CD4-positive, CD25-positive, alpha-beta regulatory T cell (primary cell): ENCODE measurements around the gene PRSS57. TPM values are rescaled to one million over a fixed set of nuclear protein-coding genes. Genes with fewer than 3 reads are reported as not detected.
A peak's percentile ranks its signal among the peaks of the same experiment; 100 is the strongest.
"Not testable (repeated sequence)": the region's sequence is repeated elsewhere in the genome, so short reads cannot be mapped to it uniquely, and the experiment has no call there.

Source experiments
- ATAC-seq, 2 donors: fragments of 150-1000 bp; cut with Tn5 transposase; one replicate each; pipeline ENCODE4 v1.10.0; 2021; ENCODE audit warnings: low read depth in 2 of 2, moderate number of reproducible peaks in 2 of 2, moderate library complexity in 1 of 2
- DNase-seq, 3 donors: peaks; one replicate each; pipeline versions ENCODE4 v3.0.0 to v3.0.0-alpha.2; 2012 to 2022; ENCODE audit warnings: mixed read lengths in 1 of 3
- H3K27ac ChIP-seq: one replicate; pipeline ENCODE4 v1.7.0; 2013; ENCODE audit warnings: mild to moderate bottlenecking, low read length; ENCODE audit not compliant: insufficient read depth, poor library complexity, severe bottlenecking
- H3K27me3 ChIP-seq: one replicate; pipeline ENCODE4 v1.7.0; 2013; ENCODE audit warnings: low read length; ENCODE audit not compliant: control insufficient read depth, insufficient read depth
- H3K36me3 ChIP-seq: one replicate; pipeline ENCODE4 v1.7.0; 2013; ENCODE audit warnings: mild to moderate bottlenecking, low read length, moderate library complexity; ENCODE audit not compliant: control insufficient read depth, insufficient read depth
- H3K4me1 ChIP-seq: 2 replicates; pipeline ENCODE4 v1.7.0; 2013; ENCODE audit warnings: mild to moderate bottlenecking, low read length; ENCODE audit not compliant: insufficient read depth, control insufficient read depth, poor library complexity, severe bottlenecking
- H3K4me3 ChIP-seq: one replicate; pipeline ENCODE4 v1.7.0; 2013; ENCODE audit warnings: low read depth, mild to moderate bottlenecking, low read length, moderate library complexity
- H3K9me3 ChIP-seq, 2 experiments: 1 replicate in 1 of 2; 2 replicates in 1 of 2; pipeline ENCODE4 v1.7.0; 2013; ENCODE audit warnings: low read length in 2 of 2, mild to moderate bottlenecking in 1 of 2, moderate library complexity in 1 of 2; ENCODE audit not compliant: control insufficient read depth in 2 of 2
- H3K27ac Mint-ChIP-seq, 3 donors: one replicate each; pipeline ENCODE4 v1.8.0; 2020 to 2022; ENCODE audit warnings: mild to moderate bottlenecking in 3 of 3, mixed read lengths in 3 of 3, moderate library complexity in 2 of 3
- H3K27me3 Mint-ChIP-seq: one replicate; pipeline ENCODE4 v1.8.0; 2022; ENCODE audit warnings: mild to moderate bottlenecking, mixed read lengths
- H3K36me3 Mint-ChIP-seq: one replicate; pipeline ENCODE4 v1.8.0; 2020; ENCODE audit warnings: mixed read lengths
- H3K4me1 Mint-ChIP-seq, 4 donors: one replicate each; pipeline ENCODE4 v1.8.0; 2020 to 2022; ENCODE audit warnings: mixed read lengths in 4 of 4, mild to moderate bottlenecking in 1 of 4
- H3K4me3 Mint-ChIP-seq, 4 donors: one replicate each; pipeline ENCODE4 v1.8.0; 2020 to 2022; ENCODE audit warnings: mild to moderate bottlenecking in 4 of 4, mixed read lengths in 4 of 4, moderate library complexity in 3 of 4
- H3K9me3 Mint-ChIP-seq, 7 donors: one replicate each; pipeline ENCODE4 v1.8.0; 2020 to 2022; ENCODE audit warnings: mixed read lengths in 7 of 7, mild to moderate bottlenecking in 3 of 7, moderate library complexity in 2 of 7
- polyA plus RNA-seq, 4 donors: library from polyadenylated mRNA; unstranded; fragments of 300-500 nt; fragmentation: Illumina TruSeq; gene quantifications; one replicate each; pipeline ENCODE4 v1.2.3, GENCODE V29; 2021
- total RNA-seq: library from RNA; stranded (reverse); gene quantifications from one replicate; pipeline ENCODE4 v1.2.3, GENCODE V29; 2022

PRSS57 gene
- total and polyA plus RNA-seq, 5 donors from 2014 or later, result 3.3 TPM; not detected in 4

GRCh38 chr19:737591-738093, 42.4 kb upstream of the PRSS57 start:
- Mint-ChIP-seq H3K4me3 (peak overlapping the region in 1 of 4 donors; percentile 88), H3K36me3 (no peaks in the 10 kb centered on the region), H3K9me3 (peaks cover 0 to 1% (median 0%) of the 10 kb centered on the region in 7 donors), H3K27ac (no peak overlapping the region), H3K4me1 (peaks cover 0 to 12% (median 6%) of the 10 kb centered on the region in 4 donors), H3K27me3 (no peaks in the 10 kb centered on the region)
- peak; percentile 47 to 49 for ATAC-seq
- no peaks in the 10 kb centered on the region for H3K36me3 ChIP-seq
- no peaks in the 10 kb centered on the region for H3K27me3 ChIP-seq
- peak; percentile 24 to 39 (median 27) for DNase-seq
- H3K27ac ChIP-seq, result no peak overlapping the region
- no peaks in the 10 kb centered on the region for H3K4me1 ChIP-seq
- no peak overlapping the region for H3K4me3 ChIP-seq
- no peaks in the 10 kb centered on the region for H3K9me3 ChIP-seq

DNA sequence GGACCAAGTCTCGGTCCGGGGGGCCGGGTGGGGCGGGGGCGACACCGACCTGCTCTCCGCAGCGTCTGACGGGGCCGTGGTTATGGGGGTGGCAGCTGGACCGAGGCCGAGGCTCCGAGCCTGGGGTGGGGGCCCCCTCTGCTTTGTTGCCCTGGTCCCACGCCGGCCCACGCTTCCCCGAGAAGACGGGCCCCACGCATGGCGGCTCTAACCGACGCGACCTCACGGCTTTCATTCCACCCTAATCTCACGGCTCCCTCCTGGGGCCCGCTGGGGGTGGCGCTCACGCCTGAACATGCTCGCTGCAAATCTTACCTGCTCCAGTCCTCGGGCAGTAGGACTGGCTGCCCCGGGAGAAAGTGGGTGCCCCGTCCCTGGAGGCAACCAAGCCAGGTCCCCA, 40.9 kb upstream of the PRSS57 start:
- DNase-seq, result no peak
- no peaks in the 10 kb centered on the region for H3K4me1 ChIP-seq
- Mint-ChIP-seq H3K27ac (no peak overlapping the region), H3K27me3 (no peaks in the 10 kb centered on the region), H3K4me1 (peaks cover 0 to 12% (median 6%) of the 10 kb centered on the region in 4 donors), H3K4me3 (no peak overlapping the region), H3K9me3 (no peaks in the 10 kb centered on the region), H3K36me3 (no peaks in the 10 kb centered on the region)
- ATAC-seq, result no peak
- no peaks in the 10 kb centered on the region for H3K27me3 ChIP-seq
- no peaks in the 10 kb centered on the region for H3K9me3 ChIP-seq
- H3K27ac ChIP-seq, result no peak overlapping the region
- H3K4me3 ChIP-seq, result no peak overlapping the region
- no peaks in the 10 kb centered on the region for H3K36me3 ChIP-seq

GRCh38 chr19:734716-735115, 39.5 kb upstream of the PRSS57 start:
- no peak overlapping the region for H3K4me3 Mint-ChIP-seq
- Histone ChIP-seq H3K4me3 (no peak overlapping the region), H3K9me3 (no peaks in the 10 kb centered on the region), H3K36me3 (no peaks in the 10 kb centered on the region), H3K27me3 (no peaks in the 10 kb centered on the region), H3K27ac (no peak overlapping the region), H3K4me1 (no peaks in the 10 kb centered on the region)
- no peak for ATAC-seq
- H3K36me3 Mint-ChIP-seq, result no peaks in the 10 kb centered on the region
- H3K27me3 Mint-ChIP-seq, result no peaks in the 10 kb centered on the region
- no peaks in the 10 kb centered on the region for H3K9me3 Mint-ChIP-seq
- H3K27ac Mint-ChIP-seq, result peak overlapping the region in 1 of 3 donors; percentile 29
- DNase-seq, result no peak
- peaks cover 0 to 12% (median 6%) of the 10 kb centered on the region in 4 donors for H3K4me1 Mint-ChIP-seq

- Histone ChIP-seq H3K4me1 (no peaks in the 10 kb centered on the region), H3K36me3 (no peaks in the 10 kb centered on the region), H3K9me3 (no peaks in the 10 kb centered on the region), H3K4me3 (no peak overlapping the region), H3K27ac (no peak overlapping the region), H3K27me3 (no peaks in the 10 kb centered on the region)
- H3K27me3 Mint-ChIP-seq, result no peaks in the 10 kb centered on the region
- no peaks in the 10 kb centered on the region for H3K36me3 Mint-ChIP-seq
- ATAC-seq (no peak), DNase-seq (peak in 1 of 3 donors; percentile 17)
- peak overlapping the region in 1 of 4 donors; percentile 51 for H3K4me3 Mint-ChIP-seq
- no peak overlapping the region for H3K27ac Mint-ChIP-seq
- no peaks in the 10 kb centered on the region for H3K9me3 Mint-ChIP-seq
- peaks cover 0 to 12% (median 6%) of the 10 kb centered on the region in 4 donors for H3K4me1 Mint-ChIP-seq
Measured at GRCh38 chr19:732148-733069, 37.2 kb upstream of the PRSS57 start.

DNA sequence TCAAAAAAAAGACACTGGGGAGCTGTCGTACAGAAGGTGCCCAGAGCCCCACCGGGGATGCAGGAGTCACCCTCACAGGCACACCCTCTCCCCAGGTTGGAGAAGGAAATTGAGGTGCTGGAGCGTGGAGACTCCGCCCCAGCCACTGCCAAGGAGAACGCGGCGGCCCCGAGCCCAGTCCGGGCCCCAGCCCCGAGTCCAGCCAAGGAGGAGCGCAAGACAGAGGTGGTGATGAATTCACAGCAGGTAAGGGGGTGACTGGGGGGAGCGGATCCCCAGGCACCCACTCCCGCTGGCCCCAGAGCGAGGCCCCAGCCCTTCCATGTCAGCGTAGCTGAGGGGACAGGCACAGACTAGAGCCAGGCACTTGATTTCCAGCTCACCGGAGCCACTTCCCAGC, 35.7 kb upstream of the PRSS57 start:
- H3K27me3 ChIP-seq, result no peaks in the 10 kb centered on the region
- H3K4me1 Mint-ChIP-seq, result peaks cover 0 to 9% (median 6%) of the 10 kb centered on the region in 4 donors
- no peak overlapping the region for H3K4me3 Mint-ChIP-seq
- H3K4me3 ChIP-seq, result no peak overlapping the region
- DNase-seq (no peak), ATAC-seq (no peak)
- H3K36me3 ChIP-seq, result no peaks in the 10 kb centered on the region
- H3K27ac Mint-ChIP-seq, result no peak overlapping the region
- no peak overlapping the region for H3K27ac ChIP-seq
- H3K27me3 Mint-ChIP-seq, result no peaks in the 10 kb centered on the region
- no peaks in the 10 kb centered on the region for H3K36me3 Mint-ChIP-seq
- H3K9me3 ChIP-seq, result no peaks in the 10 kb centered on the region
- no peaks in the 10 kb centered on the region for H3K4me1 ChIP-seq
- peaks cover 0 to 2% (median 0%) of the 10 kb centered on the region in 7 donors for H3K9me3 Mint-ChIP-seq

DNA sequence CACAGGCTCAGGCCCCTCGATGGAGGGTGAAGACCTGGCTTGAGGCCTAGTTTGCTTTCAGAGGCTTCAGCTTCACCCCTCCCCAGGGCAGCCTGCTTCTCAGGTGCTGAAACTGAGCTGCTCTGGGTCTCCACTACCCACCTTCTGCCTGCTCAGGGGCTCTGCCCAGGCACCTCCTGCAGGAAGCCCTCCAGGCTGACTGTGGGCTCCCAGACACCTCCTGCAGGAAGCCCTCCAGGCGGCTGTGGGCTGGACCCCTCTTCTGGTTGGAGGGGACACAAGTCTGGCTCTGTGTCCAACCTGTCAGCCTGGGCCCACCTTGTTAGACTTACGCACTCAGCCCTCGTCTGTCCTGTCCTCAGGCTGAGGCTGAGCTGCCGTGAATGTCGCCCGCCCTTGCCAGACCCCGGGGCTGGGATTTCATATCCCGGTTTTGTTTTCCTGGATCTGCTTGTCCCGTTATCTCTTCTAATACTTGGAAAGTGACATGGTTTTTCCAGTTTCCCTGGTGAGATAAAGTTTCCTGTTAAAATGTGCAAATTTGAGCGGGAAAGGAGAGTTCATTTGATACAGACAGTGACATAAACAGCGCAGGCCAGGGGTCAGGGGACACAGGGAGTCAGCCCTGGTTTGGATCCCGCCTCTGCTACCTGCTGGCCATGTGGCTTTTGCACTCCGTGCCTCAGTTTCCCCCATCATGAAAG, 34.9 kb upstream of the PRSS57 start:
- H3K4me3 ChIP-seq, result no peak overlapping the region
- no peak for DNase-seq
- H3K27ac Mint-ChIP-seq, result no peak overlapping the region

DNA sequence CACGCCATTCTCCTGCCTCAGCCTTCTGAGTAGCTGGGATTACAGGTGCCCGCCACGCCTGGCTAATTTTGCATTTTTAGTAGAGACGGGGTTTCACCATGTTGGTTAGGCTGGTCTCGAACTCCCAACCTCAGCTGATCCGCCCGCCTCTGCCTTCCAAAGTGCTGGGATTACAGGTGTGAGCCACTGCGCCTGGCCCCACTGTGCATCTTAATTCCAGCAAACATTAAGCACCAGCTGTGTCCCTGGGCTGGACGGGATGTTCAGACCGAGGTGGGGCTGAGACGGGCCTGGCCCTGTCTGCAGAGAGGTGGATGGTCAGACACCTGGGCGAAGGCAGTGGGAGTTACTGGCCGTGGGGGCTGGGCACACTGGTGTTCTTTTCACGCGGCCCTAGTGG, 34.3 kb upstream of the PRSS57 start:
- DNase-seq, H3K27ac Mint-ChIP-seq, H3K36me3 Mint-ChIP-seq, H3K4me1 Mint-ChIP-seq, H3K4me3 ChIP-seq, H3K4me3 Mint-ChIP-seq, H3K9me3 Mint-ChIP-seq, H3K27ac ChIP-seq, H3K27me3 Mint-ChIP-seq, ATAC-seq, H3K4me1 ChIP-seq, H3K27me3 ChIP-seq, H3K9me3 ChIP-seq, H3K36me3 ChIP-seq: not testable (repeated sequence)

More for the DNA sequence above, 34.9 kb upstream of the PRSS57 start:
- H3K4me1 Mint-ChIP-seq, result peaks cover 0 to 9% (median 6%) of the 10 kb centered on the region in 4 donors
- H3K27me3 Mint-ChIP-seq, result no peaks in the 10 kb centered on the region
- Histone ChIP-seq H3K27ac (no peak overlapping the region), H3K36me3 (no peaks in the 10 kb centered on the region), H3K4me1 (no peaks in the 10 kb centered on the region), H3K9me3 (no peaks in the 10 kb centered on the region), H3K27me3 (no peaks in the 10 kb centered on the region)
- no peak for ATAC-seq
- H3K4me3 Mint-ChIP-seq, result no peak overlapping the region
- peaks cover 0 to 2% (median 0%) of the 10 kb centered on the region in 7 donors for H3K9me3 Mint-ChIP-seq
- no peaks in the 10 kb centered on the region for H3K36me3 Mint-ChIP-seq
